Measurements from ENCODE around the gene EPB41L5.

Gene EPB41L5

DNA sequence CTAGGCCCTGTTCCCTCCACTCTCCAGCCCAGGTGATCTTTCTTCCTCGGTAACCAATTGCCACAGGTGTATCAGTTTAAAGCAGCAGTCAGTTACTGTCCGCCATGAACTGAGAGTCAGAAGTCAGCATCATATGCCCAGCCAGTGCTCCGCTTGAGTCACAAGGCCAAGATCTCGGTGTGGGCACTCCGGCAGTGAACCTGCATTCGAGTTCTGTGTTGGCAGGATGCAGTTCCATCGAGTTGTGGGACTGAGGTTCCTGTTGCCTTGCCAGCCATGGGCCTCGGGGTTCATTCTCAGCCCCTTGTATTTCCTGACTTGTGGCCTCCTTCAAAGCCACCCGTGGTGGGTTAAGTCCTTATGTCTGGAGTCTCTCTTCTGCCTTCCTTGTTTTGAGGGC lies 213.4 kb downstream of the EPB41L5 start:
- no peak for TF ChIP-seq TAF1 (IDR thresholded peaks at IDR 0.05; ENCODE audit: borderline replicate concordance, insufficient read depth, low read length)
- TF ChIP-seq, protein P1, sequence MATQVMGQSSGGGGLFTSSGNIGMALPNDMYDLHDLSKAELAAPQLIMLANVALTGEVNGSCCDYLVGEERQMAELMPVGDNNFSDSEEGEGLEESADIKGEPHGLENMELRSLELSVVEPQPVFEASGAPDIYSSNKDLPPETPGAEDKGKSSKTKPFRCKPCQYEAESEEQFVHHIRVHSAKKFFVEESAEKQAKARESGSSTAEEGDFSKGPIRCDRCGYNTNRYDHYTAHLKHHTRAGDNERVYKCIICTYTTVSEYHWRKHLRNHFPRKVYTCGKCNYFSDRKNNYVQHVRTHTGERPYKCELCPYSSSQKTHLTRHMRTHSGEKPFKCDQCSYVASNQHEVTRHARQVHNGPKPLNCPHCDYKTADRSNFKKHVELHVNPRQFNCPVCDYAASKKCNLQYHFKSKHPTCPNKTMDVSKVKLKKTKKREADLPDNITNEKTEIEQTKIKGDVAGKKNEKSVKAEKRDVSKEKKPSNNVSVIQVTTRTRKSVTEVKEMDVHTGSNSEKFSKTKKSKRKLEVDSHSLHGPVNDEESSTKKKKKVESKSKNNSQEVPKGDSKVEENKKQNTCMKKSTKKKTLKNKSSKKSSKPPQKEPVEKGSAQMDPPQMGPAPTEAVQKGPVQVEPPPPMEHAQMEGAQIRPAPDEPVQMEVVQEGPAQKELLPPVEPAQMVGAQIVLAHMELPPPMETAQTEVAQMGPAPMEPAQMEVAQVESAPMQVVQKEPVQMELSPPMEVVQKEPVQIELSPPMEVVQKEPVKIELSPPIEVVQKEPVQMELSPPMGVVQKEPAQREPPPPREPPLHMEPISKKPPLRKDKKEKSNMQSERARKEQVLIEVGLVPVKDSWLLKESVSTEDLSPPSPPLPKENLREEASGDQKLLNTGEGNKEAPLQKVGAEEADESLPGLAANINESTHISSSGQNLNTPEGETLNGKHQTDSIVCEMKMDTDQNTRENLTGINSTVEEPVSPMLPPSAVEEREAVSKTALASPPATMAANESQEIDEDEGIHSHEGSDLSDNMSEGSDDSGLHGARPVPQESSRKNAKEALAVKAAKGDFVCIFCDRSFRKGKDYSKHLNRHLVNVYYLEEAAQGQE (IDR thresholded peaks at IDR 0.05; ENCODE audit: insufficient read depth in 1 of 2, low read depth in 2 of 2, low read length in 2 of 2), result no peak
- TF ChIP-seq FOXP2 (optimal IDR thresholded peaks at IDR 0.05; ENCODE audit: borderline replicate concordance, extremely low read depth, extremely low read length, insufficient read depth), result no peak
- TF ChIP-seq SIN3A (IDR thresholded peaks at IDR 0.05; ENCODE audit: borderline replicate concordance, insufficient read depth, low read length), result no peak
- no peak for TF ChIP-seq POLR2AphosphoS5 (IDR thresholded peaks at IDR 0.05; ENCODE audit: low read depth, low read length)

DNA sequence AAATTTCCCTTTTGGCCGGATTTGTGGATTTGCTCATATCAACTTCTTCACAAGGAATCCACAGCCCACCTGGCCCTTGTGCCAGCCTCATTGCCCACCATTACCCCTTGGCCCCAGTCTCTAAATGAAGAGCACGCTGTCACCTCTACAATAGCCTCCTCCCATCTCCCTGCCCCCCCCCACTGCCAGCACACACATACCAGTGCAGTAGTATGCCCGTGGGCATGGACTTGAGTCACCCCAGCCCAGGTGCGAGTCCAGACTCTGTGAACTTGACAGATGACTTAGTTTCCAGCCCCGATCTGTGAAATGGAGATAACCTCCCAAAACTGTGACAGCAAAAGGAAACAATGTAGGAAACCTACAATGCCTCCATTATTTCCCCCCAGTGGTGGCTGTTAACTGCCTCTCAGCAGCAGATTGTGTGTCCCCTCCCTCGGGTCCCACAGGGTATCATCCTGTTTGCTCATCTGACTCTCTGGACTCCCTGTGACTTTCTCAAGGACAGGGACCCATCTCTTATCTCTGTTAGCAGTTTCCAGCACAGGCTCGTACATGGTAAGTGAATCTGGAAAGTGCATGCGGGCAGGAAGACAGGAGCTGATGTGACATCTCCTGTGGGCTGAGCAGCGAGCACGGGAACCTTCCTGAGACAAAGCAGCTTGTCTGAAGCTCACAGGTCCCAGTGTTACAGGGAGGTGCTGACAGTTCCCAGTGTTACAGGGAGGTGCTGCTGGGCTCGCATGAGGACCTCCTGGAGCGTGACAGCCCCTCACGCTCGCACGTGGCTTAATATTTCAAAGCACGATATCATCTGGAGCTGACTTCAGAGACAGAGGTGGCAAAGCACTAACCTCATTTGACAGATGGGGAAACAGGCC lies 214.5 kb downstream of the EPB41L5 start:
- TF ChIP-seq, protein P1 (IDR thresholded peaks at IDR 0.05; ENCODE audit: insufficient read depth in 1 of 2, low read depth in 2 of 2, low read length in 2 of 2), result no peak
- TF ChIP-seq POLR2AphosphoS5 (IDR thresholded peaks at IDR 0.05; ENCODE audit: low read depth, low read length), result no peak
- TF ChIP-seq FOXP2 (optimal IDR thresholded peaks at IDR 0.05; ENCODE audit: borderline replicate concordance, extremely low read depth, extremely low read length, insufficient read depth), result no peak
- no peak for TF ChIP-seq SIN3A (IDR thresholded peaks at IDR 0.05; ENCODE audit: borderline replicate concordance, insufficient read depth, low read length)
- no peak for TF ChIP-seq TAF1 (IDR thresholded peaks at IDR 0.05; ENCODE audit: borderline replicate concordance, insufficient read depth, low read length)

DNA sequence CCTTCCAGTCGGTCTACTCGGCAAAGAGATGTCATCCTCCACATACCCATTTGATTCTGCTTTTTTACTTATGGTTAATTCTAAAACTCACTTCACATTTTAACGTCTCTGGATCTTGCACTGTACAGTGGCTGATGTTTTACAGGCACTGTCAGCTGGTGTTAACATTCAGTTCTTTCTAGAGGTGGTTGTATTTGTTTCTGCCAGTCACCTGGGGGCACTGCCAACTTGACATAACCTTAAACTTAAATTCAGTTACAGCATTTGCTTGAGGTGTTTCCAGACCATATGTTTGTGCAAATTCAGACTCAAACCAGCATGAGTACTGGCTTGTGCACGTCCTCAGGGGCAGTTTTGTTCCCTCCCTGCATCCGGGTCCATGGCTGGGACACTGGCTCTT lies 215.6 kb downstream of the EPB41L5 start:
- TF ChIP-seq POLR2AphosphoS5 (IDR thresholded peaks at IDR 0.05; ENCODE audit: low read depth, low read length) (no peak), TAF1 (IDR thresholded peaks at IDR 0.05; ENCODE audit: borderline replicate concordance, insufficient read depth, low read length) (no peak), FOXP2 (optimal IDR thresholded peaks at IDR 0.05; ENCODE audit: borderline replicate concordance, extremely low read depth, extremely low read length, insufficient read depth) (no peak), SIN3A (IDR thresholded peaks at IDR 0.05; ENCODE audit: borderline replicate concordance, insufficient read depth, low read length) (no peak)
- TF ChIP-seq, protein P1 (IDR thresholded peaks at IDR 0.05; ENCODE audit: insufficient read depth in 1 of 2, low read depth in 2 of 2, low read length in 2 of 2), result no peak
